ENCODE measurements around the gene CAMTA1. TPM values are rescaled to one million over a fixed set of nuclear protein-coding genes. Genes with fewer than 3 reads are reported as not detected.

The CAMTA1 gene
- total RNA-seq, 1 donor from 2014 or later, result 63.8 TPM

DNA sequence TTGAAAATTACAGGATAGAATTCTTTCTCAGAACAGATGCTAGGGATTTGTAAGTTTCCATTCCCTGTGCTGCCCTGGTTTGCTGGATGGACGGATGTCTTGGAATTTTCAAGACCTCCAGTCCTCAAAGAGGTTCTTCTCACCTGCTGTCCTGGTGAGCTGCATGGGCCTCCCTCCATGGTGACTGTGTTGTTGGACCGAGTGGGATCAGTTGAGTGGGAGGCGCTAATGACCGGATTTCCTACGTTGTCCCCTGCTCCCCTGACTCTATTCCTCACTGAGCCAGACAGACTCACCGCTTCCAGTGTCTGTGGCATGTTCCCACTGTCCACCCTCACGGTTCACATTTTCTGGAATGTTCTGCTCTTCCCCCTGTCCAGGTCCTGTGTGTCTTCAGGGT, 229.8 kb downstream of the CAMTA1 start:
- DNase-seq (ENCODE audit: low spot score), result no peak
- Mint-ChIP-seq H3K36me3 (ENCODE audit: low read depth) (no peaks in the 10 kb centered on the region), H3K27ac (ENCODE audit: unreplicated experiment) (no peak overlapping the region), H3K4me3 (ENCODE audit: unreplicated experiment) (no peak overlapping the region), H3K9me3 (ENCODE audit: low read depth) (no peaks in the 10 kb centered on the region), H3K4me1 (ENCODE audit: low read depth) (no peaks in the 10 kb centered on the region), H3K27me3 (ENCODE audit: low read depth) (peaks cover 34% of the 10 kb centered on the region)
- TF ChIP-seq, protein P1, sequence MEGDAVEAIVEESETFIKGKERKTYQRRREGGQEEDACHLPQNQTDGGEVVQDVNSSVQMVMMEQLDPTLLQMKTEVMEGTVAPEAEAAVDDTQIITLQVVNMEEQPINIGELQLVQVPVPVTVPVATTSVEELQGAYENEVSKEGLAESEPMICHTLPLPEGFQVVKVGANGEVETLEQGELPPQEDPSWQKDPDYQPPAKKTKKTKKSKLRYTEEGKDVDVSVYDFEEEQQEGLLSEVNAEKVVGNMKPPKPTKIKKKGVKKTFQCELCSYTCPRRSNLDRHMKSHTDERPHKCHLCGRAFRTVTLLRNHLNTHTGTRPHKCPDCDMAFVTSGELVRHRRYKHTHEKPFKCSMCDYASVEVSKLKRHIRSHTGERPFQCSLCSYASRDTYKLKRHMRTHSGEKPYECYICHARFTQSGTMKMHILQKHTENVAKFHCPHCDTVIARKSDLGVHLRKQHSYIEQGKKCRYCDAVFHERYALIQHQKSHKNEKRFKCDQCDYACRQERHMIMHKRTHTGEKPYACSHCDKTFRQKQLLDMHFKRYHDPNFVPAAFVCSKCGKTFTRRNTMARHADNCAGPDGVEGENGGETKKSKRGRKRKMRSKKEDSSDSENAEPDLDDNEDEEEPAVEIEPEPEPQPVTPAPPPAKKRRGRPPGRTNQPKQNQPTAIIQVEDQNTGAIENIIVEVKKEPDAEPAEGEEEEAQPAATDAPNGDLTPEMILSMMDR (IDR thresholded peaks at IDR 0.05), result no peak

- H3K4me3 Mint-ChIP-seq (ENCODE audit: unreplicated experiment), result no peak overlapping the region
- no peak overlapping the region for H3K27ac Mint-ChIP-seq (ENCODE audit: unreplicated experiment)
- TF ChIP-seq, protein P1 (IDR thresholded peaks at IDR 0.05), result no peak
- DNase-seq (ENCODE audit: low spot score), result no peak
- H3K27me3 Mint-ChIP-seq (ENCODE audit: low read depth), result peaks cover 30% of the 10 kb centered on the region
- H3K4me1 Mint-ChIP-seq (ENCODE audit: low read depth), result no peaks in the 10 kb centered on the region
- H3K36me3 Mint-ChIP-seq (ENCODE audit: low read depth), result no peaks in the 10 kb centered on the region
- H3K9me3 Mint-ChIP-seq (ENCODE audit: low read depth), result no peaks in the 10 kb centered on the region
Measured at GRCh38 chr1:7018351-7018750, 233.1 kb downstream of the CAMTA1 start.

- no peaks in the 10 kb centered on the region for H3K36me3 Mint-ChIP-seq (ENCODE audit: low read depth)
- DNase-seq (ENCODE audit: low spot score), result no peak
- no peak overlapping the region for H3K4me3 Mint-ChIP-seq (ENCODE audit: unreplicated experiment)
- H3K9me3 Mint-ChIP-seq (ENCODE audit: low read depth), result no peaks in the 10 kb centered on the region
- TF ChIP-seq, protein P1 (IDR thresholded peaks at IDR 0.05), result no peak
- peaks cover 31% of the 10 kb centered on the region for H3K27me3 Mint-ChIP-seq (ENCODE audit: low read depth)
- H3K4me1 Mint-ChIP-seq (ENCODE audit: low read depth), result no peaks in the 10 kb centered on the region
- no peak overlapping the region for H3K27ac Mint-ChIP-seq (ENCODE audit: unreplicated experiment)
Measured at GRCh38 chr1:7018826-7019225, 233.6 kb downstream of the CAMTA1 start.

DNA sequence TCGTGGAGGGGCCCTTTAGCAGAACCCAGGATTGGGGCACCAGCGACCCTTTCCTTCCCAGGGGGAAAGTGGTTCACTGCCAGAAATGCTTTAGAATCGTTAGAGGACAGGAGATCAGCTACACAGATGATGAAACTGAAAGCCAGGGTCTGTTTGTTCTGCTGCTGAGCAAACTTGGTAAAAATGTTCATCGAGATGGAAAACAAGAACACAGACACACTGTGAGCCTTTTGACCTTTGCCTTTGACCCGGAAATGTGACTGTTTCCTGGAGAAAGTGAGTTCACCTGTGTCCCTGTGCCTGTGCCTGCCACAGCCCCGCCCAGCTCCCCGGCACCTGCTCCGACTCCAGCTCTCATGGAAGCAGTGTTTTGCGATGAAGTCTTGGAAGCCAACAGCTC, 234.3 kb downstream of the CAMTA1 start:
- Mint-ChIP-seq H3K4me3 (ENCODE audit: unreplicated experiment) (no peak overlapping the region), H3K4me1 (ENCODE audit: low read depth) (no peaks in the 10 kb centered on the region), H3K9me3 (ENCODE audit: low read depth) (no peaks in the 10 kb centered on the region), H3K27ac (ENCODE audit: unreplicated experiment) (no peak overlapping the region), H3K27me3 (ENCODE audit: low read depth) (peaks cover 34% of the 10 kb centered on the region), H3K36me3 (ENCODE audit: low read depth) (no peaks in the 10 kb centered on the region)
- TF ChIP-seq, protein P1 (IDR thresholded peaks at IDR 0.05), result no peak
- DNase-seq (ENCODE audit: low spot score), result no peak

DNA sequence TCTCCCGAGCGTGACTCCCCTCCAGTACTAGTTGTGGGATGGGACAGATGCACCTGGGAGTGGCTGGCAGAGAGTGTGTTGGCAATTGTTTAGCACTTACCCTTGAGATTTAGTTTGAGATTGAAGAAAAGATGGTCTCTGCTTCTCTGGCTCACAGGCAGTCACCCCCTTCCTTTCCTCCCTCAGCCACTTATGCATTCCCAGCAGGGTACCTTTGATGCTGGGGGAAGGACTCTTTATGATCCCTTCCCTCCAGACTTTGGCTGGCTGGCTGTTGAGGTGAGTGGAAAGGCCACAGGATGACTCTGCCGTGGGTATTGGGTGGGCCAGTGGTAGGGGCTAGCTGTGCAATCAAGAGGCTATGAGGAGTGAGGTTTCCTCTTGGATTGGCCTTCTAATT, 236.8 kb downstream of the CAMTA1 start:
- TF ChIP-seq, protein P1 (IDR thresholded peaks at IDR 0.05), result no peak
- Mint-ChIP-seq H3K9me3 (ENCODE audit: low read depth) (no peaks in the 10 kb centered on the region), H3K4me1 (ENCODE audit: low read depth) (no peaks in the 10 kb centered on the region), H3K4me3 (ENCODE audit: unreplicated experiment) (no peak overlapping the region), H3K27me3 (ENCODE audit: low read depth) (peaks cover 37% of the 10 kb centered on the region), H3K36me3 (ENCODE audit: low read depth) (no peaks in the 10 kb centered on the region), H3K27ac (ENCODE audit: unreplicated experiment) (no peak overlapping the region)
- no peak for DNase-seq (ENCODE audit: low spot score)
